HG02885 (cell line): Measurements from ENCODE around the gene FAM117B.

Experiments used
- ATAC-seq: cut with Tn5 transposase; IDR thresholded peaks from one replicate; pipeline ENCODE4 v1.9.1; 2021; ENCODE audit warnings: mild to moderate bottlenecking; ENCODE audit not compliant: unreplicated experiment, poor library complexity

FAM117B gene

GRCh38 chr2:202752071-202752470 lies 117.3 kb downstream of the FAM117B start:
- ATAC-seq: no peak

GRCh38 chr2:202754936-202755335 lies 120.2 kb downstream of the FAM117B start:
- no peak for ATAC-seq

- no peak for ATAC-seq
These were observed 121.8 kb downstream of the FAM117B start for GRCh38 chr2:202756598-202756997.

DNA sequence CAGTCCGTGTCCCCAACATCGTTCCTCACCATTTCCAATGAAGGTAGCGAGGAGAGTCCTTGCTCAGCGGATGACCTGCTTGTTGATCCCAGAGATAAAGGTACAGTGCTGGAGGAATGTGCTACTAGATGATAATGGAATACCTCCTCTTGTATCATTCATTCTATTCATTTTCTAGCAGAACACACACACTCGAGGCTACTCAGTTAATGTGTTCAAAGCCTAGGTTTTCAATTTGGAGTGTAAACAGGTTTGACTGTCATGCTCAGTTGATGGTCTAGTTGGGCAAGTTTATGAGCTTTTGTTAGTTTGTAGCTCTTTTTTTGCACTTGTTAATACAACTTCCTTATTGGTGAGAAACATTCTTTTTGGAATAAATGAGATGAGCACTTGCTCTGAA lies 122.6 kb downstream of the FAM117B start:
- no peak for ATAC-seq

GRCh38 chr2:202758128-202758527 lies 123.4 kb downstream of the FAM117B start:
- no peak for ATAC-seq

DNA sequence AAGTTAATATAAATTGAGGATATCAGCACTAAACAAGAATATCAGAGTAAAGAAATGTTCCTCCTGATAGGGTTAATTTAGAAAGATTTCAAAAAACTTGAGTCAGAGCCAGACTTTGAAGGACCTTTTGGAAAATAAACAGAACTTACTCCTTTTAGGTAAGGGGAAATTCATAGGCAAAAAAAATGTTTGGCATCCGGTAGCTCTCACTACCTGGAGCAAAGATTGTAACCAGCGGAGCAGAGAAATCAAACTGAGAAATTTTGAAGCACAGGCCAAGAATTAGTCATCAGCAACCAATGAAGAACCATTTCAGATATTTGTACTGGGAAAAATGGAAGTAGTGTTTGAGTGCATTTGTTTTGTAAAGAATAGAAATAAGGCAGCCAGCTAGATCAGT lies 123.8 kb downstream of the FAM117B start:
- ATAC-seq: no peak

- no peak for ATAC-seq
These were observed 126.1 kb downstream of the FAM117B start for GRCh38 chr2:202760848-202761247.

DNA sequence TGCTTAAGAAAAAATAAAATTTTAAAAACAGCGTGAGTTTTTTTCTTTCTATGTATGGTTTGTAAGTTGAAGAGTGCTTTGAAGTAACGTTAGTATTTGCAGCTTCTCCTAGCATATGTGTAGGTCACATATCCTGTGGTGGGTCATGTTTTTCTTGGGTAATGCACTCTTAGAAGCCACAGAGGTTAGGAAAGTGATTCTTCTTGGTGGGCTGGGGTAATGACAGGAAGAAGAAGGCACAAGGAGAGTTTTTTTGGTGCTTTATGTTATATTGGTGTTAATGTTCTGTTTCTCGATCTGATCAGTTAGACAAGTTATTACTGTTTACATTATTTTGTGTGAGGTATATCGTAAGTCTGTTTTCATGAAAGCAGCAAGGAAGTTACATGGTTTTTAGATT lies 127.8 kb downstream of the FAM117B start:
- no peak for ATAC-seq

GRCh38 chr2:202763916-202764315 lies 129.1 kb downstream of the FAM117B start:
- no peak for ATAC-seq

DNA sequence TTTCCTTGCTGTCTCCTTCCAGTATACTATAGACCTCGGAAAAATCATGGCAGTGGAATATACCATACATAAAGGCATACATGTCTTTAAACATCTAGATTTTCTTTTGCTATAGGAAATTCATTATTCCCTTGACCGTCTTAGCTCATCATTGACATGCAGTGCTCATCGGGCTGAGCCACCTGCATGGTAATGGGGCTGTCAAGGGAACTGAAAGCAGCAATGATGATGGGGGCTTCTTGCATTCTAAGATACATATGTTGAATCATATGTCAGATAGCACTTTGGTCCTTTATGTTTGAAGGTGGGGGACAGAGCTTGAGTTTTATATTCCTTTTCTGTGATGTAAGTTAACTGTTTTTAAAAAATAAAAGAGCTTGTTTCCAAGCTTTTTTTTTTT lies 130.2 kb downstream of the FAM117B start:
- no peak for ATAC-seq

GRCh38 chr2:202765436-202765835 lies 130.7 kb downstream of the FAM117B start:
- ATAC-seq: no peak

DNA sequence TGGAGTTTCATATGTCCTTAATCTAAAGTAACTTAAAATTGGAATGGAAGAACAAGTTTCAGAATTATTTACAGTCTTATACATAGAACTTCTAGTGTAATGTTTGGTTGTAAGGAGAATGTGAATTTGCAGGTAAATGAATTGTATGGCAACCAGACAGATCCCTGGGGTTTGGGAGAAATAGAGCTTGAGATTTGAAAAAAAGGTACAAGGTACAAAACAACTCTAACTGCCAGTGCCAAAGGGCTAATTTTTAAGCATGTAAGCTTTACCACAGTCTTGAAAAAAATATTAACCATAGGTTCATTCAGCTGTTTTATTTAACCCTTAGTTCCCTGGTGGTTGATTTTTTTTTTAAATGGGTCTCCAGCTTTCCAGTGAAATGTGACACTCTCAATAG lies 133.5 kb downstream of the FAM117B start:
- ATAC-seq: no peak

GRCh38 chr2:202769201-202769600 lies 134.4 kb downstream of the FAM117B start:
- ATAC-seq: no peak

DNA sequence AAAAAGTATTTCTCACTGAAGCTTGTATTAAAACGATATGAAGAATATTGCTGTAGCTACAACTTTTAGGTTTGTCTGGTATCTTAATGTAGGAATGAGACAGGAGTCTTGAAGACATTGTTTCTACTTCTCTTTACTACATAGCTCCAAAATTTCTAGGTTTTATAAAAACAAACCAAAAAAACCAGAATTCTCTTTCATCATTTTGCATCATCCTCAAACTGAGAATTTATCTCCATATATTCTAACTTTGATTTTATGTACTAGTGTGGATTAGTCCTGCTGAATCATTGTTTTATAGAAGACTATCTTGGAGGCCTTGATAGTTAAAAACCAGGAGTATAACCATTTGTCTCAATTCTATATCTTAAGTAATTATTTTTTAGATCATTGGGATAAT lies 136.6 kb downstream of the FAM117B start:
- ATAC-seq: no peak

DNA sequence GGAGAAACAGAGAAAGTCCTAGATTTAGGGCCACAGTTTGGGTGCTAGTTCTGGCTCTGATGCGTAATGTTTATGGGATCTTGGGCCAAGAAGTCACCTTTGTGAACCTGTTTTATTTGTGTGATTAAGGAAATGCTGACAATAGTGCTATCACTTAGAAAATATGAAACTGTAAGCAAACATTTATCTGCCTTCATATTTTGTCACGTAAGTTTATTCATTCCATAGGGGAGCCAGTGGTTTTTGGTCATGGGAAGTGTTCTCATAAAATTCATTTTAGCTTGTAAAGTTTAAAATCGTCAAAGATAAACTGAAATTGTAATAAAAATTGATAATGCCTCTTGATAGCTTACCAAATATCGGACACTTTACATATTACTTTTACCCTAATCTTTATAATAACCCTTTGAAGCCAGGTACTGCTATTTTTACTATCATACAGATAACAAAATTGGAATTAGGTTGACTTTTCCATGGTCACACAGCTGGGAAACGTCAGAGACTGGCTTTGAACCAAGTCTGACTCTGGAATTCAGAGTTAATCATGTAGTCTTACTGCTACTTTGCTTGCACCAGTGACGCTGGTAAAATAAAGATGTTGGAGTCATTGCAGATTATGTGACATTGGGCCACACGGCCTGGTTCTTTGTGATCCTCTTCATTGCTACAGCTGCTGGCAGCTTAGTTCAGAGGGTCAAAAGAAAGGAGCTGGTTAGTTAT lies 137.1 kb downstream of the FAM117B start:
- no peak for ATAC-seq

DNA sequence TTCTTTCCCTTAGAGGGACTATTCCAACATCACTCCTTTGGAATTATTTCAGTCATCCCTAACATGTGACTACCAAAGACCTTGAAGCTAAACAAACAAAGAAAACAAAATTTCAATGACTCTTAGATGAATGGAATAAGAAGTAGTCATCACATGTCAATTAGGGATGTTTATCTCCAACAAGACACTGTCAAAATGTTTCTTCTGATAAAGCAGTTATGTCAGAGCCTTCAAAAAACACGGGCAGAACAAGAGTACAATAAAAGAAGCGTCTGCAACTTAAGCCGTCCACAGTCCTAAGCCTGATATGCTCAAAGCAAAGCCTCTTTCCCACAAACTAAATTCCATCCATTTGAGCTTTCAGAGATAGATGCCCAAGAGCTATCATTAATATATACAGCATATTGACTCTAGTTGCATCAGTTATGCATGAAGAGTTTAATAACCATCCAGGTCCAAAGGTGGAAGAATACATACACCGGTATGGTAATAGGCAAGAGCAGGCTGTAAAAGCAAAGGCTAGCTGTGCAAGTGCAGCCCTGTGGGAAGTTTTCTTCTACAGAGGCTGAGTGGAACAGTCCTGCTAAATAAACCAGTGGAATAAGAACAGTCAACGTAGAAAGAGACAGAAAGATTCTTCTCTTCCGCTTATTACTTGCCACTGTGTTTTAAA lies 138.7 kb downstream of the FAM117B start:
- no peak for ATAC-seq

- ATAC-seq: no peak
These were observed 139.3 kb downstream of the FAM117B start for GRCh38 chr2:202774104-202774503.

GRCh38 chr2:202778217-202778616 lies 143.4 kb downstream of the FAM117B start:
- ATAC-seq: no peak

GRCh38 chr2:202780514-202781021 lies 145.8 kb downstream of the FAM117B start:
- ATAC-seq: peak; percentile 94

- no peak for ATAC-seq
These were observed 148.3 kb downstream of the FAM117B start for GRCh38 chr2:202782940-202783558.

GRCh38 chr2:202786842-202787241 lies 152.1 kb downstream of the FAM117B start:
- ATAC-seq: no peak
